Measurements from ENCODE around the gene CD58.

CD58 gene

DNA sequence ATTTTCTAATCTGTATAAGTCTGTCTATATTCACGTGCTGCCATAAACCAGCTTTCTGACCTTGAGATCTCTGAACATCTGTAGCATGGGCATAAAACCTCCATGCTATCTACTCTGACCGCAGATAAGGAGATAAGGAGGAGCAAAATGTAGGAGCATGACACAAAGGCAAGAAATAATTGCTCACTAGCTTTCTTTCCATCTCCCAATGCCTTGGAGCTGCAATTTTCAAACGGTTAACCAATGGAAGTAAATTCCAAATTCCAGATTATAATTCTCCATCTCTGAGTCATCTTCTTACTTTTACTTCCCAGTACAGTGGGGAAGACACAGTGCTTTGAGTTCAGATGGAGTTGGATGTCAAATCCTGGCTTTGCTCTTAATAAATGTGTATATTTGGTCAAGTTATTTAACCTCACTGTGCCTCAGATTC lies 41.6 kb downstream of the CD58 start:
- Histone ChIP-seq H3K36me3 (ENCODE audit: insufficient read depth, low read length) (no peaks in the 10 kb centered on the region), H3K4me1 (ENCODE audit: insufficient read depth, low read length) (no peaks in the 10 kb centered on the region), H3K9me3 (ENCODE audit: control insufficient read depth, insufficient read depth, low read length) (peaks cover 5% of the 10 kb centered on the region; the same call in 1 of the 2 replicates), H3K9ac (ENCODE audit: low read depth, low read length) (no peak overlapping the region)

DNA sequence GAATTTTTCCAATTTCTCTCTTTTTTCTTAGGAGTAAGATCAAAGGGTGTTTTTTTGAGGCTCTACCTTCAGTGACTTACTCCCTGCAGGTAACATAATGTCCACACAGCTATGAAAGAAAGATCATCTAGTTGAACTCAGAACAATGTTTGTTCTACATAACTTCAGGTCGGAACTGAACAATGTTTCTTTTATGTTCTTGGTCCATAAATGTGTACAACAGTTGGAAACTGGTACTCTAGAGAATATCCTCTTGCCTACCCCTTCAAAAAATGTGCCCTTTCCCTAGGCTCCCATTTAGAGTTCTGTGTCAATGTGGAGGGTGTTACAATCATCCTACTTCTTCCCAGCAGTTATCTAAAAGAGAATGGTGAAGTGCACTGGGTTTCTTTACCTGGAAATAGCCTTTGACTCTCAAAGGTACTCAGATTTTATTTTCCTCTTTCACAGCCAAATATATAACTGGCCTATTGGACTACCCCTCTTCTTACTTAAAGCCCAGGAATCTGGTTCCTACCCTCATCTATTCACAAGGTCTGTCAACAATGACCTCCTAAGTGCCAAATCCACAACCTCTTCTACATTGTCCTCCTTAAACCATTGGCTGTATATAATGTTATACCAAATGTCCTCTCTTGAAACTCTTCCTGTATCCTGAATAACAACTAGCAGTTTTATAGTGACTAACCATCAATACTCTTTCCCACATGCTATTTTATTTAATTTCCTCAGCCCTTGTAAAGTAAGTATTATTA lies 42.3 kb downstream of the CD58 start:
- H3K9me3 ChIP-seq (ENCODE audit: control insufficient read depth, insufficient read depth, low read length), result peaks cover 5% of the 10 kb centered on the region; the same call in 1 of the 2 replicates
- H3K4me1 ChIP-seq (ENCODE audit: insufficient read depth, low read length), result no peaks in the 10 kb centered on the region
- H3K9ac ChIP-seq (ENCODE audit: low read depth, low read length), result no peak overlapping the region
- H3K36me3 ChIP-seq (ENCODE audit: insufficient read depth, low read length), result no peaks in the 10 kb centered on the region

DNA sequence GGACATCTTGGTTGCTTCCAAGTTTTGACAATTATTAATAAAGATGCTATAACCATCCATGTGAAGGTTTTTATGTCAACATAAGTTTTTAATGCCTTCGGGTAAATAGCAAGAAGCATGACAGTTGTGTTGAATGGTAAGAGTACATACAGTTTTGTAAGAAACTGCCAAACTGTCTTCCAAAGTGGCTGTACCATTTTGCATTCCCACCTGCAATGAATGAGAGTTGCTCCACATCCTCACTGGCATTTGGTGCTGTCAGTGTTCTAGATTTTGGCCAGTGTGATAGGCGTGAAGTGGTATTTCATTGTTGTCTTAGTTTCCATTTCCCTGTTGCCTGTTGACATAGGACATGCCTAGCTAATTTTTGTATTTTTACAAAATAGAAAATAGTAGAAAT lies 45.4 kb downstream of the CD58 start:
- Histone ChIP-seq H3K4me1 (ENCODE audit: insufficient read depth, low read length) (no peaks in the 10 kb centered on the region), H3K36me3 (ENCODE audit: insufficient read depth, low read length) (no peaks in the 10 kb centered on the region), H3K9ac (ENCODE audit: low read depth, low read length) (no peak overlapping the region), H3K9me3 (ENCODE audit: control insufficient read depth, insufficient read depth, low read length) (peaks cover 5% of the 10 kb centered on the region; the same call in 1 of the 2 replicates)

DNA sequence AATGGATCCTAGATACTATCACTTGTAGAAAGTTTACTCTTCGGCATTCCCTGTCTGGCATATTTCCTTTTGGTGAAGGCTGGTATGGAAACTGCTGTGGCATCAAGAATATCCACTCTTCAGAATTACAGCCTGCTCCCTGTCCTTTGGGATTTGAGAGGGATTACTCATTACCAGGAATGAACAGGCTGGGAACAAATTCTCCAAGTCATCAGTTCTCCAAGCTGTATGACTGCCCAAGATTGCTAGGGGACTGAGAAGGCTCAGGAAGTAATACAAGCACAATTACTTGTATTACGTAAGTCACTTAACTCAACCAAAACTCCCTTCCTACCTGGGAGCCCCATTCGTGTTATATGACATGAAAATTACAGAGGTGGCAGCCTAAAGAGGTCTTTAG lies 49.6 kb downstream of the CD58 start:
- H3K9ac ChIP-seq (ENCODE audit: low read depth, low read length), result no peak overlapping the region
- no peaks in the 10 kb centered on the region for H3K9me3 ChIP-seq (ENCODE audit: control insufficient read depth, insufficient read depth, low read length)
- H3K4me1 ChIP-seq (ENCODE audit: insufficient read depth, low read length), result no peaks in the 10 kb centered on the region
- no peaks in the 10 kb centered on the region for H3K36me3 ChIP-seq (ENCODE audit: insufficient read depth, low read length)

DNA sequence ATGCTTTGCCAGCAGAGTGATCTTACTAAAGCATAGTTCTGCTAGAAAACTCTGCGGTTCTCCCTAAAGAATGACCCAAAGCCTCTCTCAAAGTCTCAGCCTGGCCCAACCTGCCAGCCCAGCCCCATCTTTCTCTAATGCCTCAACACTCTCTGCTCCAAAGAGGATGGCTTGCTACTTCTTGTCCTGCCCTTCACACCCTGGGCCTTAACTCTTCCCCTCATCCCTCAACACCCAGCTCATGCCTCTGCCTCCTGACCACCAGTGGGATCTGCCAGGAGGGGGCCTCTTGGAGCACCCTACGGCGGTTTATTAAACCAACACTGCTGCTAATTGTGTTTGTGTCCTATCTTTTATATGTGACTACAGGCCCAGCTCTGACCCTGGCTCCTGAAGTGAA lies 52.4 kb downstream of the CD58 start:
- Histone ChIP-seq H3K4me1 (ENCODE audit: insufficient read depth, low read length) (0 out of 2 replicates have a peak, but pooled peaks cover 4% of the 10 kb centered on the region), H3K9ac (ENCODE audit: low read depth, low read length) (no peak overlapping the region), H3K36me3 (ENCODE audit: insufficient read depth, low read length) (no peaks in the 10 kb centered on the region), H3K9me3 (ENCODE audit: control insufficient read depth, insufficient read depth, low read length) (no peaks in the 10 kb centered on the region)

DNA sequence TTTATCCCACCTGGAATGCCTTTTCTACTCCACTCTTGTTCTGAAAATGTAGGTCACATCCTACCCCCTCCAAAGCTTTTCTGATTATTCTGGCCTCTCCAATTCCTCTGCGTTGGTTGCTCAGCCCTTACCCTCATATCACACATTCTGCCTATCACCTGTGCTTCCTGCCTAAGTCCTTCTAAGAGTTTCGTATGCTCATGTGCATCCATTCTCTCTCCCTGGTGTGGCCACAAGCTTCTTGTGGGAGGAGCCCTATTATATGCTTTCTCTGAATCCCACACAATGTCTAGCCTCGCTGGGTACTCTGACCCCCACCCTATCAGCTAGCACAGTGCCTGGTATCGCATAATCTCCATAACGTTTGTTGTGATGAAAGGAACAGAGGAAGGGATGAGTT lies 54.2 kb downstream of the CD58 start:
- H3K4me1 ChIP-seq (ENCODE audit: insufficient read depth, low read length), result 0 out of 2 replicates have a peak, but pooled peaks cover 4% of the 10 kb centered on the region
- no peaks in the 10 kb centered on the region for H3K36me3 ChIP-seq (ENCODE audit: insufficient read depth, low read length)
- H3K9ac ChIP-seq (ENCODE audit: low read depth, low read length), result no peak overlapping the region
- H3K9me3 ChIP-seq (ENCODE audit: control insufficient read depth, insufficient read depth, low read length), result peaks cover 2% of the 10 kb centered on the region; the same call in 1 of the 2 replicates

DNA sequence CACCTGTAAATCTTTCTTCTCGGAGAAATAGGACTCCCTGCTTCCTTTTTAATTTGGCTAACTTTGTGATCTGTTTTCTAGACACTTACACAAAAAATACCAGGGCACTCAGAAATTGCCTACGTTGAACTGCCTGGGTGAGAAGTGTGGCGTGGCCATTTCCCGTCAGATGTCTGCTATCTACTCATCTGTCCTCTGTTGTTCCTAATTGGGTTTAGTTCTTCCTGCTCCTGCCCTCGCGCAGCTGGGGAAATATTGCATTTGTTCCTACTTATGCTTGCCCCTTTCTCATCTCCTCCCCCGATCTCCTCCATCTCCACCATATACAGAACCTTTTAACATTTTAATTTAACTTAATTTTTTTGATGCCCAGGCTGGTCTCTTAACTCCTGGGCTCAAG lies 55.1 kb downstream of the CD58 start:
- H3K36me3 ChIP-seq (ENCODE audit: insufficient read depth, low read length), result no peaks in the 10 kb centered on the region
- 0 out of 2 replicates have a peak, but pooled peaks cover 4% of the 10 kb centered on the region for H3K4me1 ChIP-seq (ENCODE audit: insufficient read depth, low read length)
- H3K9ac ChIP-seq (ENCODE audit: low read depth, low read length), result no peak overlapping the region
- peaks cover 4% of the 10 kb centered on the region; the same call in 1 of the 2 replicates for H3K9me3 ChIP-seq (ENCODE audit: control insufficient read depth, insufficient read depth, low read length)

DNA sequence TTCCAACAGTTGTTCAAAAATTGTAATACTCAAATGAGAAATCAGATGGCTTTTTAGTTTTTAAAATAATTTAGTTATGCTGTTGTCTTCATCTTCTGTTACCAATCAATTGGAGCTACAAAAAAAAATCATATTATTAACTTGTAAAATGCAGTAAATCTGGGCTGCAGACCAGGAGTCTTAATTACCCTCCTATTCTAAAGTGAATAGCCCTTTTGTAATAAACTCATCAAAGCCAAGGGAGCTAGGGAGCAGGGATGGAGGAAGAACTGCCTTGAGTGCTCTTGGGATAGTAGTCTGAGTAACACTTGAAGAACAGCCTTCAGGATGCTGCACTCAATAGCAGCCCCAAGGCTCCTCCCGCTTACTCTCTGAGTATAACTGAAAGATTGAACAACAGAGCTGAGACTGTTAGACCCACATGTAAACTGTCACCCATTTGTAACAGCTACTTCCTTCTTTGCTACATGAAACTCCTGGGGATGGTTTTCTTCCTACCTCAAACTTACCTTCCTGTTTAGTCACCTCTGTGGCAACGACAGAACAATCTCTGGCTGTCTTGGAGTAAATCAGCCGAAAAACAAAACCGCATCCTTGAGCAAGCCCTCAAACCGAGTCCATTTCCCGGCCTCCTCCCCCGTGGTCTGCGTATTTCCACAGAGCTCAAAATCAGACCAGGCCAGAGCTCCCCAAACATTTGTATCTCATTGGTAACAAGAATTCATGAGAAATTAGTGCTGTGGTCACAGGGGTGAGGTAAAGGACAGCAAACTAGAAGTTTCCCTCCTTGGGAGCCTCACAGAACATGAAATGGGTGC lies 55.9 kb downstream of the CD58 start:
- H3K9me3 ChIP-seq (ENCODE audit: control insufficient read depth, insufficient read depth, low read length), result peaks cover 4% of the 10 kb centered on the region; the same call in 1 of the 2 replicates
- no peaks in the 10 kb centered on the region for H3K36me3 ChIP-seq (ENCODE audit: insufficient read depth, low read length)
- H3K9ac ChIP-seq (ENCODE audit: low read depth, low read length), result no peak overlapping the region
- 0 out of 2 replicates have a peak, but pooled peaks cover 4% of the 10 kb centered on the region for H3K4me1 ChIP-seq (ENCODE audit: insufficient read depth, low read length)

DNA sequence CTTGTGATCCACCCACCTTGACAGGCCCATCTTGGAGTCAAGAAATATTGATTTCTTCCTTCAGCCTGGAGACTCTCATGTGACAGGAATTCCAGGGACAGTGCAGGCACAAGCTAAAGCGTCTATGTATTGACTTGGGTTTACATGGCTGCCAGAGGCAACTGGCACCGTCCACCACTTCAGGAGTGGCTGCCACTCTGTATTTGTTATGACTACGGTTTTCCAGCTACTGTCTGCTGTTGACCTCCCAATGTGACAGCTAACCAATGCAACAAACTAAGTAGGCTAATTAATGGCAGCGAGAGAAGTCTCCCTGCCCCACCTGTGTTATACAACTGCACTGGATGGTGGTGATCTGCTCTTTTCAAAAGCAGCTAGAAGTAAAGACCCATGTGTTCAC lies 56.9 kb downstream of the CD58 start:
- Histone ChIP-seq H3K4me1 (ENCODE audit: insufficient read depth, low read length) (0 out of 2 replicates have a peak, but pooled peaks cover 4% of the 10 kb centered on the region), H3K9ac (ENCODE audit: low read depth, low read length) (no peak overlapping the region), H3K9me3 (ENCODE audit: control insufficient read depth, insufficient read depth, low read length) (peaks cover 4% of the 10 kb centered on the region; the same call in 1 of the 2 replicates), H3K36me3 (ENCODE audit: insufficient read depth, low read length) (no peaks in the 10 kb centered on the region)

DNA sequence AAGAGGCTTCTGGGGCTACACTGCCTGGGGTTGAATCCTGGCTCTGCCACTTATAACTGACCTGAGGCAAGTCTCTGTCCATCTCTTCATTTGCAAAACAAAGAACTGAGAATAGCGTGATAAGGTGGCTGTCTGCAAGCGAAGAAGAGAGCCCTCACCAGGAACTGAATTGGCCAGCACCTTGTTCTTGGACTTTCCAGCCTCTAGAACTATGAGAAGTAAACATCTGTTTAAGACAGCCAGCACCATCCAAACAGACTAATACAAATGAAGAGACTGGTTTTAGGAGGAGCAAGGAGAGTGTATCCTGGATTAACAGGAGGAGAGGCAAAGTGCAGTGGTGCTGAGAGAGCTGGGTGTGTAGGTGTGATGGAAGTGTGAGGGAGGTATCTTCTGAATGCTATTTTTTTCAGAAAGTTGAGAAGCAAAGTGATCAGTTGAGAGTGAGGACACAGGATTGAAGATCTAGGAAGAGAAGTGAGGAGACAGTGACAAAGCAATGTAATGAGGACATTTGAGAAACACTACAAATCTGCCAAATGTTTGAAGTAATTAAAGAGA lies 59.3 kb downstream of the CD58 start:
- Histone ChIP-seq H3K9me3 (ENCODE audit: control insufficient read depth, insufficient read depth, low read length) (peaks cover 4% of the 10 kb centered on the region; the same call in 1 of the 2 replicates), H3K36me3 (ENCODE audit: insufficient read depth, low read length) (no peaks in the 10 kb centered on the region), H3K4me1 (ENCODE audit: insufficient read depth, low read length) (0 out of 2 replicates have a peak, but pooled peaks cover 4% of the 10 kb centered on the region), H3K9ac (ENCODE audit: low read depth, low read length) (no peak overlapping the region)

DNA sequence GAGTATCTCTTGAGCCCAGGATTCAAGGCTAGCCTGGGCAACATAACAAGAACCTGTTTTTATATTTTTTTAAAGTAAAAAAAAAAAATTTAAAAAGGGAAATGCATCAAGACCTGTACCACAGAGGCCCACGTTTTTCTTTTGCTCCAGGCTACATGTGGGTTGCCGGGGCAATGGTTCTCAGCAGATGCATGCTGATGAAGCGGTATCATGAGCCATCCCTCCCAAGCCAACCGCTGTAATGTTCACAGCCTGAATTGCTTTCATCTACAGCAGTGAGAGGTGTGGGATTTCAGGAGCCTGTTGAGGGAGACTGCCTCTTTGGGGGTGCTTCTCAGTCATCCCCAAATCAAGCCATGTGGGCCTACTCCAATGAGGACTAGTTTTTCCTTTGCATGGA lies 60.5 kb downstream of the CD58 start:
- Histone ChIP-seq H3K4me1 (ENCODE audit: insufficient read depth, low read length) (0 out of 2 replicates have a peak, but pooled peaks cover 3% of the 10 kb centered on the region), H3K36me3 (ENCODE audit: insufficient read depth, low read length) (no peaks in the 10 kb centered on the region), H3K9me3 (ENCODE audit: control insufficient read depth, insufficient read depth, low read length) (peaks cover 4% of the 10 kb centered on the region; the same call in 1 of the 2 replicates), H3K9ac (ENCODE audit: low read depth, low read length) (no peak overlapping the region)

DNA sequence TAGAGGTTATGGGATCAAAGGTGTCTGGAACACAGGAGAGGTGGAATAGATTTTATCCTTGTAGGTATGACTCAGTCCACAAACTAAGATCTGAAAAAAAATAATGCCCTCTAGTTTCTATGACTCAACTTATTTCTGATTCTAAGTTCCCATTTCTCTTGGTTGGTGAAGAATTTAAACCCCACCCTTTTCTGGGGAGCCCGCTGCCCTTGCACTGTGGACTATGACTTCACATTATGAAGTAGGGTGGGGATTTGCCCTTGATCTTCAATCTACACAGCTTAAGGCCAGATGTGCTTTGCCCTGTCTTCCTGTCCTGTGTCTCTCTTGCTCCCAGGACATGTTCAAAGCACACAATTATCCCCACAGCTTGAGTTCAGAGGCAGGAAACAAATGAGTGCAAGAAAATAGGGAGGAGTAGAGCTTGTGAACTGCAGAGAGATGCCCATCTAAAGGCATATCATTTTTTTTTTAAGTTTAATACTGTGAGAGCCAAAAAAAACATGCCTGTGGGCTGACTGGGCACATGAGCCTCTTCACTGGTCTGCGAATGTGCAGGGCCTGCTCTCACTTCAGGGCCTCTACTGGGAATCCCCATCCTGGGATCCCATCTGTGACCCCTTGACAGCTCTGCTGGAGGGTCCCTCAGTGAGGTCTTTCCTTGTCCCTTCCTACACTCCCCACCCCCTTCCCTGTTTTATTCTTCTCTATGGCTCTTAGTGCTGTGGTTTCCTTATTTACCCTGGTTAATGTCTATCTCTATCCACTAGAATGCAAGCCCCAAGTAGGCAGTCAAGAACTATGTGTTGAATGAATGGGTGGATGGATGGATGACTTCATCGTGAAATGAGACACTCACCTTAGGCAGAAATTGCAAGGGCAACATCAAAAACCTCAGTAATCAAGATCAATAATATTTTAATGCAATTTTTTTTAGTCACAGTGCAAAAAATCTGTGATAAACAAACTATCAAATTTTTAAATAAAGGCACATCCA lies 61.5 kb downstream of the CD58 start:
- Histone ChIP-seq H3K9ac (ENCODE audit: low read depth, low read length) (no peak overlapping the region), H3K36me3 (ENCODE audit: insufficient read depth, low read length) (no peaks in the 10 kb centered on the region), H3K4me1 (ENCODE audit: insufficient read depth, low read length) (no peaks in the 10 kb centered on the region), H3K9me3 (ENCODE audit: control insufficient read depth, insufficient read depth, low read length) (peaks cover 4% of the 10 kb centered on the region; the same call in 1 of the 2 replicates)
